WTC11 (cell line): ENCODE data around the gene PON3. TPM values are rescaled to one million over a fixed set of nuclear protein-coding genes. Genes with fewer than 3 reads are reported as not detected.

Experiments
- ATAC-seq: fragments of 200-7000 bp; cut with Tn5 transposase; 2 replicates; pipeline ENCODE4 v1.10.0; 2021; ENCODE audit warnings: mild to moderate bottlenecking, moderate library complexity
- CTCF ChIA-PET: fragments of 300-600 bp; sonication (Branson Sonifier 250); formaldehyde crosslinking; loops from one replicate; lab custom pipeline; 2021; ENCODE audit warnings: antibody characterized with exemption; lab: Charles Lee
- POLR2A ChIA-PET: fragments of 350-600 bp; sonication (Branson Sonifier 250); formaldehyde crosslinking; loops from one replicate; lab custom pipeline; 2021; ENCODE audit warnings: antibody characterized with exemption; lab: Charles Lee
- DNase-seq: peaks from one replicate; pipeline ENCODE4 v3.0.0; 2021; ENCODE audit warnings: low spot score
- H3K27ac Mint-ChIP-seq: 2 replicates; pipeline ENCODE4 v1.8.0; 2021; ENCODE audit warnings: mixed read lengths
- H3K27me3 Mint-ChIP-seq: 2 replicates; pipeline ENCODE4 v1.8.0; 2021; ENCODE audit warnings: low read depth, mild to moderate bottlenecking, moderate library complexity, mixed read lengths
- H3K36me3 Mint-ChIP-seq: 2 replicates; pipeline ENCODE4 v1.8.0; 2021; ENCODE audit warnings: mixed read lengths
- H3K4me1 Mint-ChIP-seq: 2 replicates; pipeline ENCODE4 v1.8.0; 2022; ENCODE audit warnings: mixed read lengths
- H3K4me3 Mint-ChIP-seq: 2 replicates; pipeline ENCODE4 v1.8.0; 2021; ENCODE audit warnings: mild to moderate bottlenecking, moderate library complexity, mixed read lengths
- H3K9me3 Mint-ChIP-seq: 2 replicates; pipeline ENCODE4 v1.8.0; 2021; ENCODE audit warnings: mixed read lengths
- AFF4 ChIP-seq: sonication (generic); formaldehyde crosslinking; IDR thresholded peaks from 2 replicates; pipeline ENCODE4 v1.8.1; 2023; ENCODE audit warnings: mild to moderate bottlenecking, missing genetic modification reagents, borderline replicate concordance
- ATF1 ChIP-seq: sonication (generic); formaldehyde crosslinking; IDR thresholded peaks from 2 replicates; pipeline ENCODE4 v1.8.1; 2023; ENCODE audit warnings: mild to moderate bottlenecking, moderate library complexity, missing genetic modification reagents
- CBFB ChIP-seq: sonication (generic); formaldehyde crosslinking; IDR thresholded peaks from 2 replicates; pipeline ENCODE4 v1.8.1; 2022; ENCODE audit warnings: mild to moderate bottlenecking, low read depth, missing genetic modification reagents
- E2F4 ChIP-seq: sonication (generic); formaldehyde crosslinking; IDR thresholded peaks from 2 replicates; pipeline ENCODE4 v1.8.1; 2022; ENCODE audit warnings: low read depth, mild to moderate bottlenecking, moderate library complexity, missing genetic modification reagents, borderline replicate concordance
- ETV6 ChIP-seq: sonication (generic); formaldehyde crosslinking; IDR thresholded peaks from 2 replicates; pipeline ENCODE4 v1.8.1; 2022; ENCODE audit warnings: mild to moderate bottlenecking, missing genetic modification reagents
- GRHL2 ChIP-seq: fragments of 250-450 bp; sonication (Bioruptor Pico); IDR thresholded peaks from 2 replicates; pipeline ENCODE4 v1.8.0; 2022; ENCODE audit warnings: mild to moderate bottlenecking, moderate library complexity; ENCODE audit not compliant: insufficient replicate concordance, severe bottlenecking
- PRRX2 ChIP-seq: fragments of 250-450 bp; sonication (Bioruptor Pico); IDR thresholded peaks from 2 replicates; pipeline ENCODE4 v1.8.0; 2021; ENCODE audit warnings: mild to moderate bottlenecking
- SMAD4 ChIP-seq: sonication (generic); formaldehyde crosslinking; IDR thresholded peaks from 2 replicates; pipeline ENCODE4 v1.8.0; 2022; ENCODE audit warnings: mild to moderate bottlenecking, missing genetic modification reagents
- SP1 ChIP-seq: sonication (generic); formaldehyde crosslinking; conservative IDR thresholded peaks from 2 replicates; pipeline ENCODE4 v1.8.1; 2022; ENCODE audit warnings: missing genetic modification reagents
- TCF7 ChIP-seq: sonication (generic); formaldehyde crosslinking; IDR thresholded peaks from 2 replicates; pipeline ENCODE4 v1.8.0; 2022; ENCODE audit warnings: mild to moderate bottlenecking, low read depth, missing genetic modification reagents, moderate library complexity
- ZNF219 ChIP-seq: sonication (generic); formaldehyde crosslinking; IDR thresholded peaks from 2 replicates; pipeline ENCODE4 v1.8.0; 2023; ENCODE audit warnings: missing genetic modification reagents, mild to moderate bottlenecking, borderline replicate concordance
- ZNF423 ChIP-seq: fragments of 250-450 bp; sonication (Bioruptor Pico); IDR thresholded peaks from 2 replicates; pipeline ENCODE4 v2.1.2; 2022; ENCODE audit warnings: mild to moderate bottlenecking, moderate library complexity
- ZNF425 ChIP-seq: fragments of 250-450 bp; sonication (Bioruptor Pico); conservative IDR thresholded peaks from 2 replicates; pipeline ENCODE4 v1.9.0; 2021; ENCODE audit warnings: mild to moderate bottlenecking
- total RNA-seq: library from RNA; stranded (reverse); gene quantifications from 3 replicates; pipeline ENCODE4 v1.2.3, GENCODE V29; 2021
- TF ChIP-seq, protein P1 (sequence below): sonication (generic); formaldehyde crosslinking; IDR thresholded peaks from 2 replicates; pipeline ENCODE4 v1.8.1; 2023; ENCODE audit warnings: mild to moderate bottlenecking, missing genetic modification reagents
- TF ChIP-seq, protein P2 (sequence below): fragments of 250-450 bp; sonication (Bioruptor Pico); IDR thresholded peaks from 2 replicates; pipeline ENCODE4 v1.9.0; 2021; ENCODE audit warnings: moderate library complexity, mild to moderate bottlenecking, inconsistent platforms, borderline replicate concordance

PON3 gene
- total RNA-seq, 1 experiment from 2014 or later: 0.42 TPM

DNA sequence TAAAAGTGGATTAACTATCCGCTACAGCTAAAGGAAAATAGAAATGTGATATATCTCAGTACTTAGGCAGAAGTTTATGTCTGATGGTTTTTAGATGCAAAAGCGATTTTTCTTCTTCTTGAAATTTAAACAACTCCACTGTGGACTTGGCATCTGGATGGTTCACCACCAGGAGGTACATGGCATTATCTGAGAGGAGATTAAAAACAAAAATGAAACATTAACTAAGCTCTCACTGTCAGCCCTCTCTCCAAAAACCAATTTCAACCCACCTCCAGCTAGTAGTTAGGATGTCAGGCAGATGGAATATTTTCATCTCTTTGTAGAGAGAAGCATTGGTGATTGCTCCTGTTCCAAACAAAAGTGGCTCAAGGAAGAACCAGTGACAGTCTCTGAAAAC, 84.8 kb downstream of the PON3 start:
- CTCF ChIA-PET: no interaction called here
- DNase-seq: no peak
- no peak for ATAC-seq

More for the DNA sequence above, 84.8 kb downstream of the PON3 start:
- Mint-ChIP-seq H3K9me3 (peaks cover 6% of the 10 kb centered on the region), H3K27me3 (no peaks in the 10 kb centered on the region; the same call in 1 of the 2 replicates), H3K4me3 (no peak overlapping the region), H3K36me3 (no peaks in the 10 kb centered on the region), H3K27ac (no peak overlapping the region), H3K4me1 (no peaks in the 10 kb centered on the region)
- POLR2A ChIA-PET: no interaction called here
- TF ChIP-seq ZNF423 (CRISPR knock-in tag) (no peak), TCF7 (CRISPR knock-in tag) (no peak), GRHL2 (no peak), ETV6 (CRISPR knock-in tag) (no peak), E2F4 (CRISPR knock-in tag) (no peak), PRRX2 (CRISPR knock-in tag) (no peak), SP1 (no peak), AFF4 (CRISPR knock-in tag) (no peak), ZNF425 (no peak), ATF1 (no peak), ZNF219 (no peak), CBFB (CRISPR knock-in tag) (no peak), SMAD4 (CRISPR knock-in tag) (no peak)
- TF ChIP-seq, protein P1, sequence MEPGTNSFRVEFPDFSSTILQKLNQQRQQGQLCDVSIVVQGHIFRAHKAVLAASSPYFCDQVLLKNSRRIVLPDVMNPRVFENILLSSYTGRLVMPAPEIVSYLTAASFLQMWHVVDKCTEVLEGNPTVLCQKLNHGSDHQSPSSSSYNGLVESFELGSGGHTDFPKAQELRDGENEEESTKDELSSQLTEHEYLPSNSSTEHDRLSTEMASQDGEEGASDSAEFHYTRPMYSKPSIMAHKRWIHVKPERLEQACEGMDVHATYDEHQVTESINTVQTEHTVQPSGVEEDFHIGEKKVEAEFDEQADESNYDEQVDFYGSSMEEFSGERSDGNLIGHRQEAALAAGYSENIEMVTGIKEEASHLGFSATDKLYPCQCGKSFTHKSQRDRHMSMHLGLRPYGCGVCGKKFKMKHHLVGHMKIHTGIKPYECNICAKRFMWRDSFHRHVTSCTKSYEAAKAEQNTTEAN (CRISPR knock-in tag): no peak
- TF ChIP-seq, protein P2, sequence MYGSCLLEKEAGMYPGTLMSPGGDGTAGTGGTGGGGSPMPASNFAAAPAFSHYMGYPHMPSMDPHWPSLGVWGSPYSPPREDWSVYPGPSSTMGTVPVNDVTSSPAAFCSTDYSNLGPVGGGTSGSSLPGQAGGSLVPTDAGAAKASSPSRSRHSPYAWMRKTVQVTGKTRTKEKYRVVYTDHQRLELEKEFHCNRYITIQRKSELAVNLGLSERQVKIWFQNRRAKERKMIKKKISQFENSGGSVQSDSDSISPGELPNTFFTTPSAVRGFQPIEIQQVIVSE (CRISPR knock-in tag): no peak
- TF ChIP-seq, all 79 proteins: peak for 0
